Fibroblast of gingiva (primary cell): ENCODE measurements around the gene UNC79.

ENCODE experiments used
- DNase-seq: peaks from one replicate; pipeline ENCODE4 v3.0.0-alpha.2; 2011; ENCODE audit warnings: low read depth

Gene UNC79

GRCh38 chr14:93749076-93749420 is 318.3 kb downstream of the UNC79 start:
- DNase-seq: no peak

DNA sequence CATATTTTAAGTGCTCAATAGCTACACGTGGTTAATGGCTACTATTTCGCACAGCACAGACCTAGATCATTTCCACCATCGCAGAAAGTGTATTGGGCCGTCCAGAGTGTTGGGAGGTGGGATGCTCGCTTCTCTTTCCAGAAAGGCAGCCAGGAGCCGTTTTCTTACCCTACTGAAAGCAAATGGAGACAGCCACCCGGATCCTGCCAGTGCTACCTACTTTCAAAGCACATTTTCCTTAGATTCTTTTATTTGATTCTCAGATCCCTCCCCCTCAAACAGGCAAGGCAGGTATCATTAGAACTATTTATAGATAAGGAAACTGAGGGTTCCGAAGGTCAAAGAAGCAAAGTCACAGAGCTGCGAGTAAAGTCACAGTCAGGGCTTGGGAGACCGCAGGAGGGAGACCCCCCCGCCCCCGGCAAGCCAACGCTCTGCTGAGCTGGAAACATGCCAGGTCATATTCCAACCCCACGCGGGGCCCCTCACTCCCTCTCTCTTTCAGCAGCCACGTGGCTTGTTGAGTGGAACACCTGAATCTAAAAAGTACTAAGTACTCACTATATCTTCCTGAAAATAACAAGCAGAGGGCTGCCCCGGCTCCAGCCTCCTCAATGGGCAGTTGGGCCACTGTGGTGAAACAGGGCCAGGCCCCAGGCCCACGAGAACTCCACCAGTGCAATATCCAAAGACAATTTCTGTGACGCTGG is 321.4 kb downstream of the UNC79 start:
- DNase-seq: no peak

DNA sequence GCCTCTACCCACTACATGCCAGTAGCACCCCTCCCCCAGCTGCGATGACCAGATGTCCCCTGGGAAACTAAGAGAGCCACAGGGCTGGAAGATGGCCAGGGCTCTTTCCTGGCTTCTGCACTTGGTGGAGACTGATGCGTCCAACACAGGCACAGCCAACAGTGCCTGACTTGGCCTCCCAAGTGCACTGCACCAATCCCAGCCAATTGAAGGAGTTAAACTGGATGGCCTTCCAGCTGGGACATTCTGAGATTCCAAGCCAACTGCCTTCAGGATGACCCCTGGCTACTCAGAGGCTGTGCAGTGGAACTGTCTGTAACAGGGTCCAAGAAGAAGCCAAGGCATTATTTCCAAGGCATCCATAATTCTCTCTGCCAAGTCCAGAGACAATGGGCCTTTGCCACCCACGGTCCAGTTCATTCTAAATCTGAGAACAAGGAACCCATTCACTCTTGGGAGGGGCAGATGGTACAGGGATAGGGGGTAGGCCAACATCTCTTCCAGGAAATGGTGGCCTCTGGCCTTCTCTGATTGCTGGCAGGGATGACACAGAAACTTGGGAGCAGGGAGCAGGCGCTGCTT is 322.3 kb downstream of the UNC79 start:
- DNase-seq: no peak

GRCh38 chr14:93753647-93754046 is 322.9 kb downstream of the UNC79 start:
- no peak for DNase-seq

GRCh38 chr14:93757206-93757605 is 326.5 kb downstream of the UNC79 start:
- DNase-seq: no peak
